ENCODE results near the gene SIRPG. TPM values are rescaled to one million over a fixed set of nuclear protein-coding genes. Genes with fewer than 3 reads are reported as not detected.

SIRPG gene
- total RNA-seq, 1 donor from 2014 or later, result not detected

GRCh38 chr20:1700990-1701389 is 43.4 kb upstream of the SIRPG start:
- TF ChIP-seq, protein P1, sequence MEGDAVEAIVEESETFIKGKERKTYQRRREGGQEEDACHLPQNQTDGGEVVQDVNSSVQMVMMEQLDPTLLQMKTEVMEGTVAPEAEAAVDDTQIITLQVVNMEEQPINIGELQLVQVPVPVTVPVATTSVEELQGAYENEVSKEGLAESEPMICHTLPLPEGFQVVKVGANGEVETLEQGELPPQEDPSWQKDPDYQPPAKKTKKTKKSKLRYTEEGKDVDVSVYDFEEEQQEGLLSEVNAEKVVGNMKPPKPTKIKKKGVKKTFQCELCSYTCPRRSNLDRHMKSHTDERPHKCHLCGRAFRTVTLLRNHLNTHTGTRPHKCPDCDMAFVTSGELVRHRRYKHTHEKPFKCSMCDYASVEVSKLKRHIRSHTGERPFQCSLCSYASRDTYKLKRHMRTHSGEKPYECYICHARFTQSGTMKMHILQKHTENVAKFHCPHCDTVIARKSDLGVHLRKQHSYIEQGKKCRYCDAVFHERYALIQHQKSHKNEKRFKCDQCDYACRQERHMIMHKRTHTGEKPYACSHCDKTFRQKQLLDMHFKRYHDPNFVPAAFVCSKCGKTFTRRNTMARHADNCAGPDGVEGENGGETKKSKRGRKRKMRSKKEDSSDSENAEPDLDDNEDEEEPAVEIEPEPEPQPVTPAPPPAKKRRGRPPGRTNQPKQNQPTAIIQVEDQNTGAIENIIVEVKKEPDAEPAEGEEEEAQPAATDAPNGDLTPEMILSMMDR (IDR thresholded peaks at IDR 0.05; ENCODE audit: unreplicated experiment), result no peak
- Mint-ChIP-seq H3K4me3 (ENCODE audit: unreplicated experiment) (no peak overlapping the region), H3K36me3 (ENCODE audit: low read depth, unreplicated experiment) (no peaks in the 10 kb centered on the region), H3K27ac (ENCODE audit: unreplicated experiment) (no peak overlapping the region), H3K4me1 (ENCODE audit: unreplicated experiment) (peaks cover 3% of the 10 kb centered on the region), H3K27me3 (ENCODE audit: unreplicated experiment) (peaks cover 3% of the 10 kb centered on the region), H3K9me3 (ENCODE audit: unreplicated experiment) (no peaks in the 10 kb centered on the region)
- DNase-seq (ENCODE audit: low spot score), result no peak

DNA sequence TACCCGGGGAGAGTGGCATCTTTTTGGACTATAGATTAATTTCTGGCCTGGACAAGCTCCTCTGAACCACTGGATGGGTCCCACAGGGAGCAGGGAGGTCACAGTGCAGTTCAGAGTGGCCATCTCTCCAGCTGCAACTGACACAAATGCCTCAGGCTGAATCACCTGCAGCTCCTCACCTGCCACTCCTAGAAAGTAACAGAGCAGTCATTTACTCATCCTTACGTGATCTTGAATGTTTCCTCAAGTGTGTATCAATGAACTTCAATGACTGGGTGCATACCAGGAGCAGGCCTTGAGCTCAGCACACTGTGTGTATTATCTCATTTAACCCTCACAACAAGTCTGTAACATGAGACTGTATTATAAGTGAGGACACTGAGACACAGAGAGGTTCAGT is 40.0 kb upstream of the SIRPG start:
- peaks cover 3% of the 10 kb centered on the region for H3K4me1 Mint-ChIP-seq (ENCODE audit: unreplicated experiment)
- H3K27ac Mint-ChIP-seq (ENCODE audit: unreplicated experiment), result no peak overlapping the region
- H3K9me3 Mint-ChIP-seq (ENCODE audit: unreplicated experiment), result no peaks in the 10 kb centered on the region
- TF ChIP-seq, protein P1 (IDR thresholded peaks at IDR 0.05; ENCODE audit: unreplicated experiment), result no peak
- no peak for DNase-seq (ENCODE audit: low spot score)
- no peaks in the 10 kb centered on the region for H3K36me3 Mint-ChIP-seq (ENCODE audit: low read depth, unreplicated experiment)
- no peak overlapping the region for H3K4me3 Mint-ChIP-seq (ENCODE audit: unreplicated experiment)
- peaks cover 6% of the 10 kb centered on the region for H3K27me3 Mint-ChIP-seq (ENCODE audit: unreplicated experiment)

- Mint-ChIP-seq H3K27ac (ENCODE audit: unreplicated experiment) (no peak overlapping the region), H3K9me3 (ENCODE audit: unreplicated experiment) (no peaks in the 10 kb centered on the region), H3K36me3 (ENCODE audit: low read depth, unreplicated experiment) (no peaks in the 10 kb centered on the region), H3K4me3 (ENCODE audit: unreplicated experiment) (no peak overlapping the region), H3K4me1 (ENCODE audit: unreplicated experiment) (peaks cover 3% of the 10 kb centered on the region), H3K27me3 (ENCODE audit: unreplicated experiment) (peaks cover 8% of the 10 kb centered on the region)
- TF ChIP-seq, protein P1 (IDR thresholded peaks at IDR 0.05; ENCODE audit: unreplicated experiment), result no peak
- DNase-seq (ENCODE audit: low spot score), result no peak
These were observed 39.1 kb upstream of the SIRPG start for GRCh38 chr20:1696521-1697209.

DNA sequence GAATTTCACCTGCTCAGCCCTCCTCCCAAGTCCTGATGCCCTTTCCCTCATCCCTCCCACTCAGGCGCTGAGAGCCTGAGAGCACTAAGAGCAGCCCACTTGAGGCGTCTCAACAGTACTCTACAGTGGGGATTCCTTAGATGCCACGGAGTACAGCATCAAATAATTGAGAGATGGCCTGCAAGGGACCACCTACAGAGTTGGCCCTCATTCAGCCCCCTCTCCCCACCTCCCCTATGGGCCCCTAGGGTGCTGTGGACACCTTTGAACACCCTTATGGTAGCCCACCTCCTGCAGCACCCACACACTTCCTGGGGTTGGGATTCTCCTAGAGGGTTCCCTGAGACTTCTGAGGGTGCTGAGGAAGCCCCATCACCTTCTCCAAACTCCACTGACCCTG is 37.1 kb upstream of the SIRPG start:
- Mint-ChIP-seq H3K27me3 (ENCODE audit: unreplicated experiment) (peaks cover 8% of the 10 kb centered on the region), H3K4me3 (ENCODE audit: unreplicated experiment) (no peak overlapping the region), H3K27ac (ENCODE audit: unreplicated experiment) (no peak overlapping the region), H3K9me3 (ENCODE audit: unreplicated experiment) (peaks cover 5% of the 10 kb centered on the region), H3K36me3 (ENCODE audit: low read depth, unreplicated experiment) (no peaks in the 10 kb centered on the region), H3K4me1 (ENCODE audit: unreplicated experiment) (peaks cover 3% of the 10 kb centered on the region)
- DNase-seq (ENCODE audit: low spot score), result no peak
- TF ChIP-seq, protein P1 (IDR thresholded peaks at IDR 0.05; ENCODE audit: unreplicated experiment), result no peak

DNA sequence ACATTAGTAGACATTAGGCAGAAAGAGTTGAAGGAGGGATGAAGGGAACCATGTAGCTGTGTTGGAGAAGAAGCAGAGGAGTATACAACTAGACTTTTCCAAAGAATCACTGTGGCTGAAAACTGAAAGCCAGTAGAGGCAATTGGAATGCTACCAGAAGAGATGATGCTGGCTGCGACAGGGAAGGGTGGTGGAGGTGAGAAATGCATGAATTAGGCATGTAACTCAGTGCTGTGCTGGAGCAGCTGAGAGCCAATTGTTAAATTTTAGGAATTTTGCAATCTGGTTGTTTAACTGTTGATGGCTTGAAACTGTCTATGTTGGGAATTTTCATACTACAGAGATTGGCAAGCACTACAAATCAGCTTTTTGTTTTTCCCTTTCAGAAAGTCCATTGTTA is 35.8 kb upstream of the SIRPG start:
- H3K27ac Mint-ChIP-seq (ENCODE audit: unreplicated experiment), result no peak overlapping the region
- H3K4me3 Mint-ChIP-seq (ENCODE audit: unreplicated experiment), result no peak overlapping the region
- H3K9me3 Mint-ChIP-seq (ENCODE audit: unreplicated experiment), result peaks cover 5% of the 10 kb centered on the region
- no peak for DNase-seq (ENCODE audit: low spot score)
- TF ChIP-seq, protein P1 (IDR thresholded peaks at IDR 0.05; ENCODE audit: unreplicated experiment), result no peak
- no peaks in the 10 kb centered on the region for H3K36me3 Mint-ChIP-seq (ENCODE audit: low read depth, unreplicated experiment)
- peaks cover 8% of the 10 kb centered on the region for H3K27me3 Mint-ChIP-seq (ENCODE audit: unreplicated experiment)
- peaks cover 3% of the 10 kb centered on the region for H3K4me1 Mint-ChIP-seq (ENCODE audit: unreplicated experiment)
